Neuronal stem cell (in vitro differentiated cells): ENCODE results near the gene PLPP3.
"Not testable (repeated sequence)": the region's sequence is repeated elsewhere in the genome, so short reads cannot be mapped to it uniquely, and the experiment has no call there.

ENCODE experiments used
- DNase-seq: peaks from one replicate; pipeline ENCODE4 v3.0.0-alpha.2; 2013; ENCODE audit warnings: low spot score
- H2AFZ ChIP-seq: one replicate; pipeline ENCODE4 v1.6.1; 2013; ENCODE audit warnings: mild to moderate bottlenecking, low read length, inconsistent platforms
- H2AK5ac ChIP-seq: 2 replicates; pipeline ENCODE4 v1.6.1; 2013; ENCODE audit warnings: low read depth, mild to moderate bottlenecking, inconsistent platforms, low read length, moderate library complexity, mixed read lengths
- H2BK120ac ChIP-seq: 2 replicates; pipeline ENCODE4 v1.6.1; 2013; ENCODE audit warnings: low read depth, mild to moderate bottlenecking, inconsistent platforms, low read length, moderate library complexity, mixed read lengths
- H2BK12ac ChIP-seq: one replicate; pipeline ENCODE4 v1.6.1; 2013; ENCODE audit warnings: low read length, inconsistent platforms
- H2BK15ac ChIP-seq: 2 replicates; pipeline ENCODE4 v1.6.1; 2013; ENCODE audit warnings: mild to moderate bottlenecking, low read length, inconsistent platforms, mixed read lengths
- H2BK5ac ChIP-seq: one replicate; pipeline ENCODE4 v1.6.1; 2013; ENCODE audit warnings: inconsistent platforms, mild to moderate bottlenecking, low read length, moderate library complexity
- H3K14ac ChIP-seq: one replicate; pipeline ENCODE4 v1.6.1; 2013; ENCODE audit warnings: low read length, inconsistent platforms
- H3K18ac ChIP-seq: 2 replicates; pipeline ENCODE4 v1.6.1; 2013; ENCODE audit warnings: low read length, inconsistent platforms
- H3K23ac ChIP-seq: 2 replicates; pipeline ENCODE4 v1.6.1; 2013; ENCODE audit warnings: low read depth, mild to moderate bottlenecking, mixed read lengths, low read length, inconsistent platforms; ENCODE audit not compliant: poor library complexity
- H3K27ac ChIP-seq: replicated peaks from 3 replicates; pipeline ENCODE4 v1.5.1; 2013; ENCODE audit warnings: low read length, inconsistent platforms
- H3K27me3 ChIP-seq, 3 experiments: 2 replicates each; pipeline ENCODE4 v1.6.1; 2013; ENCODE audit warnings: low read length in 3 of 3, mild to moderate bottlenecking in 2 of 3, inconsistent platforms in 1 of 3, low read depth in 1 of 3, mixed read lengths in 1 of 3, moderate library complexity in 1 of 3; ENCODE audit not compliant: control insufficient read depth in 3 of 3, insufficient read depth in 3 of 3
- H3K36me3 ChIP-seq, 2 donors: replicated peaks in 1 of 2; 2 replicates each; pipeline ENCODE4 v1.6.1; 2013; ENCODE audit warnings: low read length in 2 of 2; ENCODE audit not compliant: control insufficient read depth in 2 of 2, insufficient read depth in 2 of 2
- H3K4ac ChIP-seq: 2 replicates; pipeline ENCODE4 v1.6.1; 2013; ENCODE audit warnings: inconsistent platforms, mild to moderate bottlenecking, low read length, moderate library complexity
- H3K4me1 ChIP-seq, 2 donors: 1 replicate in 1 of 2; 2 replicates in 1 of 2; pipeline ENCODE4 v1.6.1; 2013; ENCODE audit warnings: low read length in 2 of 2, low read depth in 1 of 2; ENCODE audit not compliant: control insufficient read depth in 2 of 2, insufficient read depth in 1 of 2
- H3K4me2 ChIP-seq: one replicate; pipeline ENCODE4 v1.6.1; 2013; ENCODE audit warnings: mild to moderate bottlenecking, low read length, inconsistent platforms; ENCODE audit not compliant: insufficient read depth, poor library complexity, severe bottlenecking
- H3K4me3 ChIP-seq, 2 donors: 2 replicates each; pipeline ENCODE4 v1.5.1; 2013; ENCODE audit warnings: low read length in 2 of 2, mild to moderate bottlenecking in 2 of 2, inconsistent platforms in 1 of 2, moderate library complexity in 1 of 2
- H3K79me1 ChIP-seq: one replicate; pipeline ENCODE4 v1.6.1; 2013; ENCODE audit warnings: low read depth, mild to moderate bottlenecking, inconsistent platforms, low read length, moderate library complexity
- H3K9ac ChIP-seq: one replicate; pipeline ENCODE4 v1.6.1; 2013; ENCODE audit warnings: mild to moderate bottlenecking, low read depth, low read length, inconsistent platforms; ENCODE audit not compliant: poor library complexity
- H3K9me3 ChIP-seq, 2 donors: replicated peaks in 1 of 2; 2 replicates each; pipeline versions ENCODE3 to v1.6.1; 2013; ENCODE audit warnings: low read length in 2 of 2, mild to moderate bottlenecking in 2 of 2, inconsistent platforms in 1 of 2, low read depth in 1 of 2, mixed read lengths in 1 of 2, moderate library complexity in 1 of 2; ENCODE audit not compliant: control insufficient read depth in 2 of 2, insufficient read depth in 1 of 2
- H4K8ac ChIP-seq: one replicate; pipeline ENCODE4 v1.6.1; 2013; ENCODE audit warnings: low read depth, mild to moderate bottlenecking, inconsistent platforms, low read length, moderate library complexity
- H4K91ac ChIP-seq: one replicate; pipeline ENCODE4 v1.6.1; 2013; ENCODE audit warnings: low read length, low read depth, mild to moderate bottlenecking, inconsistent platforms; ENCODE audit not compliant: poor library complexity
- WGBS, 2 donors: extraction: QIAGEN DNeasy Blood & Tissue Kit; methylation state at CpG; one replicate each; pipeline ENCODE4 v1.1.7; 2013; ENCODE audit warnings: missing lambda C conversion rate in 2 of 2, mixed read lengths in 1 of 2; ENCODE audit not compliant: insufficient read length in 2 of 2, insufficient replicate concordance in 1 of 2; ENCODE audit errors: extremely low coverage in 2 of 2; 5-methylcytosine and 5-hydroxymethylcytosine counted together

PLPP3 gene

GRCh38 chr1:56595397-56596191 lies 16.2 kb upstream of the PLPP3 start:
- not testable (repeated sequence) for H3K36me3 ChIP-seq, DNase-seq, H2AK5ac ChIP-seq, H3K14ac ChIP-seq, H3K23ac ChIP-seq, H4K8ac ChIP-seq, H3K27ac ChIP-seq, H3K18ac ChIP-seq, H3K79me1 ChIP-seq, H3K4me2 ChIP-seq, H3K27me3 ChIP-seq, H4K91ac ChIP-seq, H2BK120ac ChIP-seq, H3K4me3 ChIP-seq, H3K9ac ChIP-seq, H2BK15ac ChIP-seq, H2BK12ac ChIP-seq, H3K4me1 ChIP-seq, H3K9me3 ChIP-seq, H2AFZ ChIP-seq, H3K4ac ChIP-seq, H2BK5ac ChIP-seq
- no CpG with 5 or more reads among the region's 5 CpGs for WGBS, 2 donors

- Histone ChIP-seq H2BK15ac (no peak overlapping the region), H2AFZ (no peak overlapping the region), H3K4ac (no peak overlapping the region), H3K9ac (no peak overlapping the region), H2BK5ac (no peak overlapping the region), H4K8ac (no peak overlapping the region), H3K18ac (no peak overlapping the region), H3K9me3 (no peaks in the 10 kb centered on the region), H3K27ac (no peak overlapping the region), H2BK12ac (no peak overlapping the region), H3K4me2 (no peak overlapping the region), H3K4me1 (no peaks in the 10 kb centered on the region), H2BK120ac (no peak overlapping the region), H3K14ac (no peak overlapping the region), H3K27me3 (no peaks in the 10 kb centered on the region), H3K23ac (no peak overlapping the region), H2AK5ac (no peak overlapping the region), H3K36me3 (no peaks in the 10 kb centered on the region), H3K4me3 (no peak overlapping the region), H3K79me1 (no peaks in the 10 kb centered on the region), H4K91ac (no peak overlapping the region)
- WGBS, 2 donors = no CpG with 5 or more reads among the region's 3 CpGs
- DNase-seq = no peak
Measured at GRCh38 chr1:56591909-56592308, 12.5 kb upstream of the PLPP3 start.

GRCh38 chr1:56590520-56591011 lies 11.2 kb upstream of the PLPP3 start:
- Histone ChIP-seq H3K4me3 (no peak overlapping the region), H3K27ac (no peak overlapping the region), H3K18ac (no peak overlapping the region), H3K4me1 (no peaks in the 10 kb centered on the region), H3K27me3 (no peaks in the 10 kb centered on the region), H2AK5ac (no peak overlapping the region), H3K14ac (no peak overlapping the region), H3K36me3 (no peaks in the 10 kb centered on the region), H2BK12ac (no peak overlapping the region), H3K4me2 (no peak overlapping the region), H3K79me1 (no peaks in the 10 kb centered on the region), H3K23ac (no peak overlapping the region), H4K8ac (no peak overlapping the region), H4K91ac (no peak overlapping the region), H2AFZ (no peak overlapping the region), H3K9ac (no peak overlapping the region), H2BK120ac (no peak overlapping the region), H2BK15ac (no peak overlapping the region), H3K9me3 (no peaks in the 10 kb centered on the region), H2BK5ac (no peak overlapping the region), H3K4ac (no peak overlapping the region)
- no peak for DNase-seq
- no CpG with 5 or more reads among the region's 3 CpGs for WGBS, 2 donors

- Histone ChIP-seq H3K23ac (no peak overlapping the region), H3K4ac (no peak overlapping the region), H2AFZ (no peak overlapping the region), H2AK5ac (no peak overlapping the region), H3K9ac (no peak overlapping the region), H4K91ac (no peak overlapping the region), H2BK120ac (no peak overlapping the region), H2BK12ac (no peak overlapping the region), H3K9me3 (no peaks in the 10 kb centered on the region), H3K36me3 (no peaks in the 10 kb centered on the region), H4K8ac (no peak overlapping the region), H2BK15ac (no peak overlapping the region), H3K18ac (no peak overlapping the region), H3K14ac (no peak overlapping the region), H3K27ac (no peak overlapping the region), H3K4me3 (no peak overlapping the region), H3K4me1 (no peaks in the 10 kb centered on the region), H3K79me1 (no peaks in the 10 kb centered on the region), H2BK5ac (no peak overlapping the region), H3K4me2 (no peak overlapping the region), H3K27me3 (no peaks in the 10 kb centered on the region)
- WGBS, 2 donors = no CpG with 5 or more reads among the region's 2 CpGs
- no peak for DNase-seq
Measured at GRCh38 chr1:56589369-56589768, 10.0 kb upstream of the PLPP3 start.
